PFSK-1 (cell line): ENCODE data around the gene COL25A1.

Experiments
- SIN3A ChIP-seq: IDR thresholded peaks from 2 replicates; pipeline ENCODE4 v1.6.1; 2012; ENCODE audit warnings: mild to moderate bottlenecking, low read length, moderate library complexity, borderline replicate concordance; ENCODE audit not compliant: insufficient read depth
- TAF1 ChIP-seq: IDR thresholded peaks from 2 replicates; pipeline ENCODE4 v1.6.1; 2012; ENCODE audit warnings: low read length, control low read depth, borderline replicate concordance; ENCODE audit not compliant: insufficient read depth

DNA sequence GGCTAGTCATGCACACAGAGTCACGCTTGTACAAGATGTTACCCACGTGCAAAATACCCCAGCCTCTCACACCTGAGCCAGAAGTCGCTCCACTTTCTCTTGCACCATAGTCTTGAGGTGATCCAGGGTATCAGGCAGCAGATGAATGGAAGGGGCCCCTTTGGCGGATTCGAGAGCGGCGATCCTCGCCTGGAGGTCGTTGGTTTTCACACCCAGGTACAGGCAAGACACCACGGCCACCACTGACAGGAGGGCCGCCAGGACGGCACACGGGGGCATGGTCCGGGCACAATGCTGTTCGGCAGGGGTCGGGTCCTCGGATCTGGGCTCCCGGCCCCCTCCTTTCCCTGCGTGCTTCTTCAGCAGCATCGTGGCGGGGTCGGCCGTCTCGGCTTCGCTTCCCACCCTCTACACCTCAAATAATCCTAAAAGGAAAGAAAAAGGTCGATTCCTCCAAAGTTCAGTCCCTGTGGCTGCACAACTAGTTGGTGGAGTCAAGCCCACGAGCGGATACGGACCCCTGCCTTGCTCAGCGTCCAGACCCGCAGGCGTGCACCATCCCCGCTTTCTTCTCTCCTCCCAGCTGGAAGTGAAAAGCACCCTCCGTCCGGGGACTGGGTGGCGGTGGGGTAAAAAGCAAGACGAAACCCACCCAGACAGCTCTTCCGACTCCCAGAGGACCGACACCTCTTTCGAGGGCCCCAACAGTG lies 652 bp downstream of the COL25A1 start:
- no peak for TF ChIP-seq TAF1
- TF ChIP-seq SIN3A, result no peak
